Fibroblast of the aortic adventitia (primary cell): ENCODE results near the gene PDZRN4. TPM values are rescaled to one million over a fixed set of nuclear protein-coding genes. Genes with fewer than 3 reads are reported as not detected.

Experiments used
- DNase-seq: peaks from one replicate; pipeline ENCODE4 v3.0.0-alpha.2; 2010; ENCODE audit warnings: low read depth
- H3K4me3 ChIP-seq: 2 replicates; pipeline ENCODE4 v1.5.1; 2011; ENCODE audit warnings: low read depth, mild to moderate bottlenecking, control low read depth, low read length, moderate library complexity
- total RNA-seq: library from RNA; depleted of rRNA; stranded (reverse); fragments of >200 nt; gene quantifications from 2 replicates; pipeline ENCODE4 v1.2.3, GENCODE V29; 2012; ENCODE audit warnings: low replicate concordance
- TF ChIP-seq, protein P1 (sequence below): IDR thresholded peaks from 2 replicates; pipeline ENCODE4 v1.5.1; 2011; ENCODE audit warnings: mild to moderate bottlenecking, low read length, control low read depth, inconsistent platforms; ENCODE audit not compliant: insufficient read depth

Gene PDZRN4
- total RNA-seq, 1 donor, result not detected

DNA sequence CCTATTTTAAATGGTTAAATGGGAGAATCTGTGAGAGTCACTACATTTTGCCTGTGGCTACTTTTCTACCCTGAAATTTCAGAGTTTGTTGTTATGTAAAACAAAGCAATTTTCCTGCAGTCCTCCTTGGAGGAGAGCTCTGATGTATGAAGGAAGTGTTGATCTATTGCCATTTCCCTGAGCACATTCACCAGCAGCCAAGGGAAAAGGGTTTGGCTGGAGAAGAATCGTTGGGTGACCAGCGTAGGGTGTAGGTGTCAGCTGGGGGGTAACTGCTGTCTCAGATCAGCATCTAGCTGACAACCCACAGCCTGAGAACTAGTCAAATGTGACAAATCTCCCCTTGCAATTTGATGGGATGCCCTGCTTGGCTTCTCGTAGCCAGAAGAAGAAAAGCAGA lies 230.5 kb downstream of the PDZRN4 start:
- no peak overlapping the region for H3K4me3 ChIP-seq
- TF ChIP-seq, protein P1, sequence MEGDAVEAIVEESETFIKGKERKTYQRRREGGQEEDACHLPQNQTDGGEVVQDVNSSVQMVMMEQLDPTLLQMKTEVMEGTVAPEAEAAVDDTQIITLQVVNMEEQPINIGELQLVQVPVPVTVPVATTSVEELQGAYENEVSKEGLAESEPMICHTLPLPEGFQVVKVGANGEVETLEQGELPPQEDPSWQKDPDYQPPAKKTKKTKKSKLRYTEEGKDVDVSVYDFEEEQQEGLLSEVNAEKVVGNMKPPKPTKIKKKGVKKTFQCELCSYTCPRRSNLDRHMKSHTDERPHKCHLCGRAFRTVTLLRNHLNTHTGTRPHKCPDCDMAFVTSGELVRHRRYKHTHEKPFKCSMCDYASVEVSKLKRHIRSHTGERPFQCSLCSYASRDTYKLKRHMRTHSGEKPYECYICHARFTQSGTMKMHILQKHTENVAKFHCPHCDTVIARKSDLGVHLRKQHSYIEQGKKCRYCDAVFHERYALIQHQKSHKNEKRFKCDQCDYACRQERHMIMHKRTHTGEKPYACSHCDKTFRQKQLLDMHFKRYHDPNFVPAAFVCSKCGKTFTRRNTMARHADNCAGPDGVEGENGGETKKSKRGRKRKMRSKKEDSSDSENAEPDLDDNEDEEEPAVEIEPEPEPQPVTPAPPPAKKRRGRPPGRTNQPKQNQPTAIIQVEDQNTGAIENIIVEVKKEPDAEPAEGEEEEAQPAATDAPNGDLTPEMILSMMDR, result no peak
- no peak for DNase-seq

DNA sequence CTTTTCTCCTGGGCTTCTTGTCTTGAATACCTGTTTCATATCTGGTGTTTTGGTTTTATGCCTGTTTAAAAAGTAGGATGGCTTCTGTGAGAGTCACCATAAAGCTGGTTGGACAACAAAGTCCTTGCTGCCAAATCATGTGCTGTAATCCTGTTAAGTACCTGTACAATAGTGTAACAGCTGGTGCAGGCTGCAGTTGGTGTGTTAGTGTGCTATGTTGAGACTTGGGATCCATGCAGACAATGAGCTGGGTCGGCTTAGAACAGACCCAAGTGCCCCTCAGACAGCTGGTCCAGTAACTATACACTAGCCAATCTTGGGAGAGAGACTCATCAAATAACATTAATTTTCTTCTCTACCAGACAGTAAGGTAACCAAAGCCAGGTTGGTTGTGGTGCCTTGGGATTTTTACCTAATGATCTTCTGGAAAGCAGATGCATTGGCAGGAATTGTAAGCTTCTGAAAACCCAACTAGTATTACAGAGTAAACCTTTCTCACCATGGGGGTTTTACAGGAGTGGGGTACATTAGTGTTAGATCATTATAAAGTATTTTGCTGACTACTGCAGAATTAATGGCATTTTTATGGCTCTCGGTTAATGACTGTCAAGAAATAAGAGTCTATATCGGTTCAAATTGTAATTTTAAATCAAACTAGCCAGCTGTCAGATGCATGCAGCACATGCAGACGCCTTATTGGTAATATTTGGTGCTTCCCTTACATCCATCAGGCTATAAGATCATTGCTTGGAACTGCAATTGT lies 231.2 kb downstream of the PDZRN4 start:
- no peak for DNase-seq
- no peak overlapping the region for H3K4me3 ChIP-seq

GRCh38 chr12:41424651-41425050 lies 236.5 kb downstream of the PDZRN4 start:
- H3K4me3 ChIP-seq, result no peak overlapping the region
- no peak for DNase-seq
- TF ChIP-seq, protein P1, result no peak

More for the DNA sequence above, 231.2 kb downstream of the PDZRN4 start:
- TF ChIP-seq, protein P1, result no peak

DNA sequence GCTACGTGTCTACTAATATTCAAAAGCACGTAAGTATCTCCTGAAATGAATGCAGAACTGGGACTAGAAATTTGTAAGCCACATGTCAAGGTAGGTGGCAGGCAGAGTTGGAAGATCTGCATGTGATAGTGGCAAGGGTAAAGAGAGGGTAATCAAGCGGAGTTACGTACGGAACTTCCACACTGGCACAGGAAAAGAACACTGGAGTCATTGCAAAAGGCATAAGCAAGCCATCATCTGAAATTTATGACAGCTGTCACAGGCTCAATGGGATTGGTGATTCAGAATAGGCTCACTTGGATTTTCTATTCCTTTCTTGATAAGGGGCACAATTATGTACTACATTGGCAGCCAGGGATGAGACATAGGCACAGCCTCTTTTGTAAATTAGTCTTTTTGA lies 245.3 kb downstream of the PDZRN4 start:
- no peak overlapping the region for H3K4me3 ChIP-seq
- TF ChIP-seq, protein P1, result no peak
- DNase-seq, result no peak

- TF ChIP-seq, protein P1, result no peak
- H3K4me3 ChIP-seq, result no peak overlapping the region
- no peak for DNase-seq
These were observed 248.0 kb downstream of the PDZRN4 start for GRCh38 chr12:41436076-41436475.

DNA sequence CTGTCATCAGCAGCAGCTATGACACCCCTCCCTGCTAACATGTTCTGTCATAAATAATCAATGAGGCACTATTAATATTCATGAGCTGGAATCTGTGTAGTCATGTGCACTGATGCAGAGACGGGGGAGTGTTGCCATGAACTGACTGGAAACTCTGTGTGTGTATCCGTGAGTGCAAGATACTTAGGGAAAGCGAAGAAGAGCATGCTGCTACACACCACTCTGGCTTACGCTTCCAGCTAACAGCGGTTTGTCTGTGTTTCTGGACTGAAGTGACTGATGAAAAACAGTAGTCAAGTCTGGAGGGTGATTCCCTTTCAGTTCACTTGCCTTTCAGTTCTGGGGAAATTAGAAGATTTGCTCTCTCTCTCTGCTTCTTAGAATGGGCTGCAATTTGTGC lies 249.4 kb downstream of the PDZRN4 start:
- no peak for DNase-seq
- H3K4me3 ChIP-seq, result no peak overlapping the region
- TF ChIP-seq, protein P1, result no peak
